Heart left ventricle (tissue), 13 donors: ENCODE data around the gene PCDHB12.
A peak's percentile ranks its signal among the peaks of the same experiment; 100 is the strongest.

Source experiments
- POLR2A ChIP-seq, 2 donors: fragments of 450-650 bp; IDR thresholded peaks; one replicate each; pipeline ENCODE4 v1.6.1; 2017; ENCODE audit warnings: antibody characterized with exemption in 2 of 2, mild to moderate bottlenecking in 2 of 2, moderate library complexity in 2 of 2
- TF ChIP-seq, protein P1 (sequence below), 12 donors: fragments of 200-600 bp; sonication (generic) in 4 of 12; IDR thresholded peaks; one replicate each; pipeline versions ENCODE4 v1.5.0 to v1.8.0; 2018 to 2022; ENCODE audit warnings: antibody characterized with exemption in 12 of 12, mild to moderate bottlenecking in 5 of 12
- donor health status: ischemic (EF 13 %, LVEDD 7.1; RV severe dilation, severe dysfunction).
- donor health status: DM: no; HTN: yes; CAD: no.
- donor health status: DM: no; HTN: no; CAD: no.
- donor health status: ischemic (EF 25% LVEDD 6.9; RV normal size, moderate dysfunction).
- donor health status: ischemic (EF 25% LVEDD 5.7; RV mildly dilated, moderate dysfunction).
- donor health status: ischemic (EF 35%, LVEDD 5.7; RV mildly dilated, moderate dysfunction).
- donor health status: nonischemic (EF 11% LVEDD 7.7; RV severe dilation, severe dysfunction).
- donor health status: DM: yes; HTN: yes; CAD: no.
- donor health status: PGD.
- donor health status: ischemic (EF 29% LVEDD 5.4; RV normal size, mild dysfunction).
- donor health status: nonischemic (EF 23%, LVEDD 6.1; RV moderate dilation, normal function).

DNA sequence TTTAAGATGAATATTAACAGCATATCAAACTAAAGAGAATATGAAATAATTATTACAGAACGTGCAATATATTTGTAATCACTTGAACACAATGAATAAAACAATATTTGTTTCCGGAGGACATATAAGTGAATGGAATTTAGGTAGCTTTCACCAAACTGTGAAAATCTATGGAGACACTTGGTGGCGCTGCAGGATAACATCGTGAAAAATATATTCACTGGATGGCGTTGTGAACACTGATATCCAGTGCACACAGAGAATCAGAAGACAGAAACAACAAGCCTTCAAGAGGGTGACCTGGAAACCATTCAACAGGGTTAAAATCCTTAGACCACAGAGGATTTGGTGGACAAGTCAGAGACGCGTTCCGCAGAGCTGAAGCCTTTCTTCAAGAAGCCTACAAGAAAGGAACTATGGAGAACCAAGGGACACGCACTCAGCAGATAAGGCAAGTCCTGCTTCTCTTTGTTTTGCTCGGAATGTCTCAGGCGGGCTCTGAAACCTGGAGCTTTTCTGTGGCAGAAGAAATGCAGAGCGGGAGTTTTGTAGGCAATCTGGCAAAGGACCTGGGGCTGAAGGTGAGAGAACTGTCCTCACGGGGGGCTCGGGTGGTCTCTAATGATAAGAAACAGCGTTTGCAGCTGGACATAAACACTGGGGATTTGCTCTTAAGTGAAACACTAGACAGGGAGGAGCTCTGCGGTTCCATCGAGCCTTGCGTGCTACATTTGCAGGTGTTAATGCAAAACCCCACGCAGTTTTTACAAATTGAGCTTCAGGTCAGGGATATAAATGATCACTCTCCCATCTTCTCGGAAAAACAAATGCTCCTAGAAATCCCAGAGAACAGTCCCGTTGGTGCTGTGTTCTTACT is 8.9 kb upstream of the PCDHB12 start, which contains the start of gene PCDHB11:
- TF ChIP-seq, protein P1, sequence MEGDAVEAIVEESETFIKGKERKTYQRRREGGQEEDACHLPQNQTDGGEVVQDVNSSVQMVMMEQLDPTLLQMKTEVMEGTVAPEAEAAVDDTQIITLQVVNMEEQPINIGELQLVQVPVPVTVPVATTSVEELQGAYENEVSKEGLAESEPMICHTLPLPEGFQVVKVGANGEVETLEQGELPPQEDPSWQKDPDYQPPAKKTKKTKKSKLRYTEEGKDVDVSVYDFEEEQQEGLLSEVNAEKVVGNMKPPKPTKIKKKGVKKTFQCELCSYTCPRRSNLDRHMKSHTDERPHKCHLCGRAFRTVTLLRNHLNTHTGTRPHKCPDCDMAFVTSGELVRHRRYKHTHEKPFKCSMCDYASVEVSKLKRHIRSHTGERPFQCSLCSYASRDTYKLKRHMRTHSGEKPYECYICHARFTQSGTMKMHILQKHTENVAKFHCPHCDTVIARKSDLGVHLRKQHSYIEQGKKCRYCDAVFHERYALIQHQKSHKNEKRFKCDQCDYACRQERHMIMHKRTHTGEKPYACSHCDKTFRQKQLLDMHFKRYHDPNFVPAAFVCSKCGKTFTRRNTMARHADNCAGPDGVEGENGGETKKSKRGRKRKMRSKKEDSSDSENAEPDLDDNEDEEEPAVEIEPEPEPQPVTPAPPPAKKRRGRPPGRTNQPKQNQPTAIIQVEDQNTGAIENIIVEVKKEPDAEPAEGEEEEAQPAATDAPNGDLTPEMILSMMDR (IDR thresholded peaks at IDR 0.05), result peak in 5 of 12 donors; percentile 13 to 25 (median 18)
- TF ChIP-seq POLR2A (IDR thresholded peaks at IDR 0.05), result no peak
